SK-N-SH (cell line): ENCODE measurements around the gene ETS1. TPM values are rescaled to one million over a fixed set of nuclear protein-coding genes. Genes with fewer than 3 reads are reported as not detected.
"Not testable (repeated sequence)": the region's sequence is repeated elsewhere in the genome, so short reads cannot be mapped to it uniquely, and the experiment has no call there.

Source experiments
- CTCF ChIA-PET: fragments of 300-600, 350-600 bp; formaldehyde crosslinking; extraction: SDS; loops from one replicate; lab custom pipeline; 2021; lab: Yijun Ruan, JAX
- POLR2A ChIA-PET: fragments of 350-600 bp; sonication (Branson Sonifier 250); formaldehyde crosslinking; extraction: SDS; loops from one replicate; lab custom pipeline; 2020; ENCODE audit warnings: antibody characterized with exemption, inconsistent platforms; lab: Yijun Ruan, JAX
- DNase-seq: peaks from one replicate; pipeline ENCODE4 v3.0.0; 2012
- H2AFZ ChIP-seq: fragments of 200-600 bp; sonication (generic); 2 replicates; pipeline ENCODE4 v1.8.1; 2016; ENCODE audit warnings: antibody characterized with exemption, mild to moderate bottlenecking, low read depth
- H3F3A ChIP-seq: fragments of 200-600 bp; sonication (generic); replicated peaks from 2 replicates; pipeline ENCODE3; 2016; ENCODE audit warnings: antibody characterized with exemption, mild to moderate bottlenecking; ENCODE audit not compliant: insufficient read depth
- H3K27ac ChIP-seq, 2 experiments: fragments of 200-500 bp in 1 of 2; fragments of 200-600 bp in 1 of 2; sonication (Bioruptor generic) in 1 of 2; sonication (generic), shearing (Covaris generic) in 1 of 2; 2 replicates each; pipeline versions ENCODE4 v1.5.1 to v1.6.1; 2014 to 2016; ENCODE audit warnings: low read depth in 2 of 2, inconsistent platforms in 1 of 2, low read length in 1 of 2, mild to moderate bottlenecking in 1 of 2, mixed read lengths in 1 of 2
- H3K27me3 ChIP-seq: fragments of 200-600 bp; sonication (generic), shearing (Covaris generic); 2 replicates; pipeline ENCODE4 v1.6.1; 2016; ENCODE audit warnings: mixed run types; ENCODE audit not compliant: insufficient read depth
- H3K36me3 ChIP-seq, 2 experiments: fragments of 200-500 bp in 1 of 2; fragments of 200-600 bp in 1 of 2; sonication (Bioruptor generic) in 1 of 2; sonication (generic) in 1 of 2; replicated peaks in 1 of 2; 2 replicates each; pipeline versions ENCODE3 to v1.5.1; 2014 to 2016; ENCODE audit warnings: low read length in 1 of 2, mild to moderate bottlenecking in 1 of 2; ENCODE audit not compliant: insufficient read depth in 2 of 2, control insufficient read depth in 1 of 2
- H3K4me1 ChIP-seq, 2 experiments: fragments of 200-500 bp in 1 of 2; fragments of 200-600 bp in 1 of 2; sonication (Bioruptor generic) in 1 of 2; sonication (generic), shearing (Covaris generic) in 1 of 2; 2 replicates each; pipeline versions ENCODE4 v1.5.1 to v1.6.1; 2014 to 2016; ENCODE audit warnings: low read depth in 1 of 2, low read length in 1 of 2, mixed run types in 1 of 2; ENCODE audit not compliant: insufficient read depth in 2 of 2, control insufficient read depth in 1 of 2
- H3K4me2 ChIP-seq: fragments of 200-600 bp; sonication (generic), shearing (Covaris generic); 2 replicates; pipeline ENCODE4 v1.6.1; 2017; ENCODE audit warnings: mixed run types
- H3K4me3 ChIP-seq, 2 experiments: fragments of 200-500 bp in 1 of 2; fragments of 200-600 bp in 1 of 2; sonication (Bioruptor generic) in 1 of 2; sonication (generic), shearing (Covaris generic) in 1 of 2; 2 replicates each; pipeline versions ENCODE4 v1.5.1 to v1.8.1; 2014 to 2016; ENCODE audit warnings: low read depth in 2 of 2, inconsistent platforms in 1 of 2, low read length in 1 of 2, mild to moderate bottlenecking in 1 of 2, mixed read lengths in 1 of 2, moderate library complexity in 1 of 2
- H3K79me2 ChIP-seq: fragments of 200-600 bp; sonication (generic); 2 replicates; pipeline ENCODE4 v1.8.1; 2017; ENCODE audit warnings: mild to moderate bottlenecking; ENCODE audit not compliant: insufficient read depth
- H3K9ac ChIP-seq: fragments of 200-600 bp; sonication (generic); 2 replicates; pipeline ENCODE4 v1.6.1; 2017; ENCODE audit warnings: mixed run types
- H3K9me2 ChIP-seq: fragments of 200-600 bp; sonication (generic); 2 replicates; pipeline ENCODE4 v1.6.1; 2017; ENCODE audit warnings: mixed run types
- H3K9me3 ChIP-seq: fragments of 200-600 bp; sonication (generic); 2 replicates; pipeline ENCODE4 v1.6.1; 2017; ENCODE audit warnings: mixed run types, mild to moderate bottlenecking, moderate library complexity
- H4K20me1 ChIP-seq: fragments of 200-600 bp; sonication (generic); 2 replicates; pipeline ENCODE4 v1.6.1; 2017; ENCODE audit warnings: mild to moderate bottlenecking, mixed run types; ENCODE audit not compliant: insufficient read depth
- CHD2 ChIP-seq: fragments of 150-350 bp; IDR thresholded peaks from 2 replicates; pipeline ENCODE4 v1.6.1; 2018; ENCODE audit warnings: low read length; ENCODE audit not compliant: partially characterized antibody
- EZH2phosphoT487 ChIP-seq: fragments of 200-600 bp; sonication (generic); IDR thresholded peaks from 2 replicates; pipeline ENCODE4 v1.6.1; 2017; ENCODE audit warnings: low read depth, mixed run types, mild to moderate bottlenecking, antibody characterized with exemption, moderate library complexity, borderline replicate concordance
- FOSL2 ChIP-seq: IDR thresholded peaks from 2 replicates; pipeline ENCODE4 v1.4.0; 2012; ENCODE audit warnings: low read depth, mild to moderate bottlenecking, moderate library complexity, borderline replicate concordance
- JUND ChIP-seq: IDR thresholded peaks from 2 replicates; pipeline ENCODE4 v1.4.0; 2012
- MAX ChIP-seq: IDR thresholded peaks from 2 replicates; pipeline ENCODE4 v1.4.0; 2012; ENCODE audit warnings: low read depth
- NFIC ChIP-seq: IDR thresholded peaks from 2 replicates; pipeline ENCODE4 v1.4.0; 2012; ENCODE audit warnings: borderline replicate concordance
- NRF1 ChIP-seq: IDR thresholded peaks from 2 replicates; pipeline ENCODE4 v1.6.1; 2012; ENCODE audit warnings: low read depth, mild to moderate bottlenecking, low read length
- RCOR1 ChIP-seq: fragments of 150-350 bp; IDR thresholded peaks from 2 replicates; pipeline ENCODE4 v1.6.1; 2017; ENCODE audit warnings: antibody characterized with exemption, low read length
- TCF12 ChIP-seq: IDR thresholded peaks from 2 replicates; pipeline ENCODE4 v1.4.0; 2012
- TEAD4 ChIP-seq: IDR thresholded peaks from 2 replicates; pipeline ENCODE4 v1.4.0; 2012; ENCODE audit warnings: mild to moderate bottlenecking, borderline replicate concordance; ENCODE audit not compliant: insufficient read depth
- USF1 ChIP-seq: IDR thresholded peaks from 2 replicates; pipeline ENCODE4 v1.4.0; 2012; ENCODE audit warnings: low read depth, borderline replicate concordance
- WGBS: methylation state at CpG from one replicate; pipeline ENCODE4 v1.1.6; 2017; ENCODE audit warnings: low lambda C conversion rate; 5-methylcytosine and 5-hydroxymethylcytosine counted together
- polyA plus RNA-seq, 3 experiments: library from polyadenylated mRNA; depleted of rRNA; stranded (reverse); fragments of >200 nt; gene quantifications; 2 replicates each; pipeline ENCODE4 v1.2.3, GENCODE V29; 2012
- TF ChIP-seq, protein P1 (sequence below): fragments of 150-350 bp; IDR thresholded peaks from 2 replicates; pipeline ENCODE4 v1.6.1; 2016; ENCODE audit warnings: mild to moderate bottlenecking, low read depth, low read length

ETS1 gene
- polyA plus RNA-seq, 1 of the 3 experiments (the other 2 are of a cell fraction) = 14.5 TPM

- Histone ChIP-seq H3K79me2 (no peaks in the 10 kb centered on the region), H3K4me3 (no peak overlapping the region), H3K9me2 (no peaks in the 10 kb centered on the region), H2AFZ (no peak overlapping the region), H3F3A (peaks cover 18% of the 10 kb centered on the region), H3K9me3 (no peaks in the 10 kb centered on the region), H3K4me1 (peaks cover 0 to 16% of the 10 kb centered on the region in 2 experiments; a peak in 2 of 4 replicates), H3K27me3 (no peaks in the 10 kb centered on the region), H3K4me2 (no peak overlapping the region), H4K20me1 (no peaks in the 10 kb centered on the region), H3K36me3 (no peaks in the 10 kb centered on the region), H3K9ac (no peak overlapping the region), H3K27ac (no peak overlapping the region)
- 97% methylated on average over 20 of the region's 21 CpGs for WGBS
- no peak for DNase-seq
- CTCF ChIA-PET = no interaction called here
- POLR2A ChIA-PET = no interaction called here
- TF ChIP-seq TEAD4 (no peak), MAX (no peak), RCOR1 (no peak), EZH2phosphoT487 (no peak), FOSL2 (no peak), USF1 (no peak), JUND (no peak), NFIC (no peak), NRF1 (no peak), CHD2 (no peak), TCF12 (no peak)
- TF ChIP-seq, protein P1, sequence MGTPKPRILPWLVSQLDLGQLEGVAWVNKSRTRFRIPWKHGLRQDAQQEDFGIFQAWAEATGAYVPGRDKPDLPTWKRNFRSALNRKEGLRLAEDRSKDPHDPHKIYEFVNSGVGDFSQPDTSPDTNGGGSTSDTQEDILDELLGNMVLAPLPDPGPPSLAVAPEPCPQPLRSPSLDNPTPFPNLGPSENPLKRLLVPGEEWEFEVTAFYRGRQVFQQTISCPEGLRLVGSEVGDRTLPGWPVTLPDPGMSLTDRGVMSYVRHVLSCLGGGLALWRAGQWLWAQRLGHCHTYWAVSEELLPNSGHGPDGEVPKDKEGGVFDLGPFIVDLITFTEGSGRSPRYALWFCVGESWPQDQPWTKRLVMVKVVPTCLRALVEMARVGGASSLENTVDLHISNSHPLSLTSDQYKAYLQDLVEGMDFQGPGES = no peak
These were observed 136.3 kb downstream of the ETS1 start for GRCh38 chr11:128450882-128451651.

DNA sequence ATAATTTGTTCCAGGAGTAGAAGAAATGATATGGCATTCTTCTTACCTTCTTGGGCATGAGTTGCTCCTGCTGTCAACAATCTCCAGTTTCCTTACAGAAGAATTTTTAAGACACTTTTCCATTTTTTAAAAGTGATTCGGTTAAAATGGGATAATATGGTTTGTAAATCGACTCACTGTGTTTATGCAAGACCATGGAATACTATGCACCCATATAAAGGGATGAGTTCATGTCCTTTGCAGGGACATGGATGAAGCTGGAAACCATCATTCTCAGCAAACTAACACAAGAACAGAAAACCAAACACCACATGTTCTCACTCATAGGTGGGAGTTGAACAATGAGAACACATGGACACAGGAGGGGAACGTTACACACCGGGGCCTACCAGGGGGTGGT lies 136.9 kb downstream of the ETS1 start:
- H3K27ac ChIP-seq, DNase-seq, H3K9ac ChIP-seq, POLR2A ChIA-PET, H3K4me3 ChIP-seq, H3K9me2 ChIP-seq, H3K4me2 ChIP-seq, H3K9me3 ChIP-seq, H4K20me1 ChIP-seq, H2AFZ ChIP-seq, H3K27me3 ChIP-seq, H3K36me3 ChIP-seq, CTCF ChIA-PET, H3K79me2 ChIP-seq, H3K4me1 ChIP-seq: not testable (repeated sequence)
- H3F3A ChIP-seq = peaks cover 18% of the 10 kb centered on the region
- 93% methylated on average over 4 of the region's 4 CpGs for WGBS
